Loucy (cell line): Measurements from ENCODE around the gene OR8K5.

Experiments used
- H2AFZ ChIP-seq: fragments of 200-600 bp; sonication (generic); 2 replicates; pipeline ENCODE4 v1.6.0; 2016; ENCODE audit warnings: antibody characterized with exemption, mild to moderate bottlenecking, low read length, moderate library complexity
- H3F3A ChIP-seq: fragments of 200-600 bp; 2 replicates; pipeline ENCODE4 v1.6.0; 2016; ENCODE audit warnings: antibody characterized with exemption, low read depth, mild to moderate bottlenecking
- H3K27me3 ChIP-seq: fragments of 200-600 bp; sonication (generic); 2 replicates; pipeline ENCODE4 v1.6.1; 2014; ENCODE audit warnings: low read length, mild to moderate bottlenecking; ENCODE audit not compliant: insufficient read depth, poor library complexity, severe bottlenecking
- H3K36me3 ChIP-seq: fragments of 200-600 bp; sonication (generic); 2 replicates; pipeline ENCODE4 v1.6.1; 2016; ENCODE audit warnings: low read length; ENCODE audit not compliant: insufficient read depth
- H3K4me1 ChIP-seq: fragments of 200-600 bp; sonication (generic); 2 replicates; pipeline ENCODE4 v1.5.1; 2014; ENCODE audit warnings: low read length, mild to moderate bottlenecking; ENCODE audit not compliant: insufficient read depth, poor library complexity, severe bottlenecking
- H3K4me2 ChIP-seq: fragments of 200-600 bp; sonication (generic); 2 replicates; pipeline ENCODE4 v1.6.0; 2014; ENCODE audit warnings: antibody characterized with exemption, low read length, low read depth, mild to moderate bottlenecking; ENCODE audit not compliant: poor library complexity, severe bottlenecking
- H3K4me3 ChIP-seq: fragments of 200-600 bp; sonication (generic); 2 replicates; pipeline ENCODE4 v1.5.1; 2014; ENCODE audit warnings: low read length, mild to moderate bottlenecking, mixed read lengths; ENCODE audit not compliant: poor library complexity, severe bottlenecking
- H3K79me2 ChIP-seq: fragments of 200-600 bp; sonication (generic); 2 replicates; pipeline ENCODE4 v1.6.1; 2014; ENCODE audit warnings: low read length; ENCODE audit not compliant: insufficient read depth
- H3K9ac ChIP-seq: fragments of 200-600 bp; sonication (generic); 2 replicates; pipeline ENCODE4 v1.6.0; 2014; ENCODE audit warnings: mild to moderate bottlenecking, low read depth, low read length, moderate library complexity; ENCODE audit not compliant: poor library complexity, severe bottlenecking
- H3K9me2 ChIP-seq: fragments of 200-600 bp; sonication (generic); replicated peaks from 2 replicates; pipeline ENCODE4 v1.6.1; 2016; ENCODE audit warnings: low read depth, low read length, mixed read lengths
- H3K9me3 ChIP-seq: fragments of 200-600 bp; sonication (generic); 2 replicates; pipeline ENCODE4 v1.6.1; 2014; ENCODE audit warnings: mild to moderate bottlenecking, antibody characterized with exemption, low read length, low read depth; ENCODE audit not compliant: insufficient read depth
- H4K20me1 ChIP-seq: fragments of 200-600 bp; sonication (generic); 2 replicates; pipeline ENCODE4 v1.6.0; 2014; ENCODE audit warnings: antibody characterized with exemption, low read length, mild to moderate bottlenecking; ENCODE audit not compliant: insufficient read depth, poor library complexity, severe bottlenecking
- CTCF ChIP-seq: fragments of 200-600 bp; sonication (generic); conservative IDR thresholded peaks from 2 replicates; pipeline ENCODE4 v1.5.1; 2014; ENCODE audit warnings: mild to moderate bottlenecking, antibody characterized with exemption, low read length
- EZH2phosphoT487 ChIP-seq: fragments of 200-600 bp; IDR thresholded peaks from 2 replicates; pipeline ENCODE4 v1.6.1; 2018; ENCODE audit warnings: antibody characterized with exemption, mild to moderate bottlenecking, moderate library complexity, borderline replicate concordance

The OR8K5 gene

GRCh38 chr11:56176318-56176717, 16.2 kb upstream of the OR8K5 start, which contains the start of gene OR5J2:
Gene OR5J2, plus strand, starts transcription at chr11:56176618. Its CDS starts 0 bp downstream, at chr11:56176618.
- H3K36me3 ChIP-seq = no peaks in the 10 kb centered on the region
- H2AFZ ChIP-seq = no peak within 1 kb of the TSS
- H3K4me3 ChIP-seq = no peak within 1 kb of the TSS

GRCh38 chr11:56172256-56172830, 12.2 kb upstream of the OR8K5 start:
- no peak overlapping the region for H3K4me2 ChIP-seq
- H3K4me1 ChIP-seq = no peaks in the 10 kb centered on the region
- H4K20me1 ChIP-seq = no peaks in the 10 kb centered on the region
- H3K9ac ChIP-seq = no peak overlapping the region
- no peaks in the 10 kb centered on the region for H3K9me2 ChIP-seq
- H3K4me3 ChIP-seq = no peak overlapping the region
- H3K36me3 ChIP-seq = no peaks in the 10 kb centered on the region
- no peak overlapping the region for H2AFZ ChIP-seq
- H3K27me3 ChIP-seq = no peaks in the 10 kb centered on the region
- no peaks in the 10 kb centered on the region for H3K79me2 ChIP-seq
- H3F3A ChIP-seq = no peaks in the 10 kb centered on the region
- H3K9me3 ChIP-seq = no peaks in the 10 kb centered on the region
- TF ChIP-seq EZH2phosphoT487 (no peak), CTCF (no peak)

More at GRCh38 chr11:56176318-56176717, 16.2 kb upstream of the OR8K5 start, which contains the start of gene OR5J2:
- H4K20me1 ChIP-seq = no peaks in the 10 kb centered on the region
- H3K27me3 ChIP-seq = no peaks in the 10 kb centered on the region
- no peak within 1 kb of the TSS for H3K9ac ChIP-seq
- H3K4me2 ChIP-seq = no peak within 1 kb of the TSS
- no peaks in the 10 kb centered on the region for H3K4me1 ChIP-seq
- no peak for TF ChIP-seq CTCF
- TF ChIP-seq EZH2phosphoT487 = no peak
- no peaks in the 10 kb centered on the region for H3K79me2 ChIP-seq
- H3K9me3 ChIP-seq = no peaks in the 10 kb centered on the region
- no peaks in the 10 kb centered on the region for H3K9me2 ChIP-seq
- H3F3A ChIP-seq = no peaks in the 10 kb centered on the region

- no peak overlapping the region for H3K4me3 ChIP-seq
- no peaks in the 10 kb centered on the region for H3F3A ChIP-seq
- H2AFZ ChIP-seq = no peak overlapping the region
- H4K20me1 ChIP-seq = no peaks in the 10 kb centered on the region
- H3K9me2 ChIP-seq = no peaks in the 10 kb centered on the region
- H3K9ac ChIP-seq = no peak overlapping the region
- TF ChIP-seq EZH2phosphoT487 = no peak
- no peak for TF ChIP-seq CTCF
- H3K4me2 ChIP-seq = no peak overlapping the region
- no peaks in the 10 kb centered on the region for H3K4me1 ChIP-seq
- H3K9me3 ChIP-seq = no peaks in the 10 kb centered on the region
- H3K27me3 ChIP-seq = no peaks in the 10 kb centered on the region
- no peaks in the 10 kb centered on the region for H3K36me3 ChIP-seq
- H3K79me2 ChIP-seq = no peaks in the 10 kb centered on the region
These were observed 3.7 kb upstream of the OR8K5 start for GRCh38 chr11:56163804-56164203.
